Measurements from ENCODE around the gene ABAT. TPM values are rescaled to one million over a fixed set of nuclear protein-coding genes. Genes with fewer than 3 reads are reported as not detected.

ABAT gene
- total RNA-seq, 2 experiments from 2014 or later = 4.1 to 4.4 TPM

- intact Hi-C loops (cut with DNase I, micrococcal nuclease) = no loop called here
- no peaks in the 10 kb centered on the region for H3K27me3 ChIP-seq (ENCODE audit: control insufficient read depth in 1 of 2, insufficient read depth in 2 of 2, low read length in 2 of 2)
- ATAC-seq (ENCODE audit: poor library complexity) (no peak), DNase-seq (no peak)
- peaks cover 27% of the 10 kb centered on the region for H3K36me3 Mint-ChIP-seq (ENCODE audit: low read depth)
- H3K9me3 ChIP-seq (ENCODE audit: control insufficient read depth in 1 of 2, insufficient read depth in 1 of 2, low read length in 2 of 2) = peaks cover 0 to 10% of the 10 kb centered on the region in 2 experiments
- H3K27ac Mint-ChIP-seq = no peak overlapping the region
- H3K27me3 Mint-ChIP-seq = no peaks in the 10 kb centered on the region
- H3K4me3 Mint-ChIP-seq = no peak overlapping the region
- no peaks in the 10 kb centered on the region for H3K4me1 ChIP-seq (ENCODE audit: insufficient read depth, low read length)
- no peaks in the 10 kb centered on the region for H3K36me3 ChIP-seq (ENCODE audit: insufficient read depth, low read length)
- H3K9me3 Mint-ChIP-seq = no peaks in the 10 kb centered on the region
- ChIA-PET CTCF (no interaction called here), POLR2A (no interaction called here)
- H3K27ac ChIP-seq (ENCODE audit: low read depth in 1 of 2, low read length in 2 of 2) = no peak overlapping the region
- no peak for TF ChIP-seq CTCF (IDR thresholded peaks at IDR 0.05)
- peaks cover 4% of the 10 kb centered on the region for H3K4me1 Mint-ChIP-seq (ENCODE audit: low read depth)
- H3K4me3 ChIP-seq (ENCODE audit: low read length) = no peak overlapping the region
These were observed 45.9 kb downstream of the ABAT start for GRCh38 chr16:8720080-8720966.

GRCh38 chr16:8720967-8721308 lies 46.5 kb downstream of the ABAT start:
- Mint-ChIP-seq H3K9me3 (no peaks in the 10 kb centered on the region), H3K36me3 (ENCODE audit: low read depth) (peaks cover 24% of the 10 kb centered on the region), H3K4me3 (no peak overlapping the region), H3K4me1 (ENCODE audit: low read depth) (peaks cover 4% of the 10 kb centered on the region), H3K27me3 (no peaks in the 10 kb centered on the region), H3K27ac (no peak overlapping the region)
- Histone ChIP-seq H3K27me3 (ENCODE audit: control insufficient read depth in 1 of 2, insufficient read depth in 2 of 2, low read length in 2 of 2) (no peaks in the 10 kb centered on the region), H3K27ac (ENCODE audit: low read depth in 1 of 2, low read length in 2 of 2) (no peak overlapping the region), H3K36me3 (ENCODE audit: insufficient read depth, low read length) (no peaks in the 10 kb centered on the region), H3K9me3 (ENCODE audit: control insufficient read depth in 1 of 2, insufficient read depth in 1 of 2, low read length in 2 of 2) (peaks cover 0 to 10% of the 10 kb centered on the region in 2 experiments), H3K4me3 (ENCODE audit: low read length) (no peak overlapping the region), H3K4me1 (ENCODE audit: insufficient read depth, low read length) (no peaks in the 10 kb centered on the region)
- intact Hi-C loops (cut with DNase I, micrococcal nuclease) = no loop called here
- no peak for DNase-seq
- ATAC-seq (ENCODE audit: poor library complexity) = no peak
- POLR2A ChIA-PET = no interaction called here
- CTCF ChIA-PET = no interaction called here
- TF ChIP-seq CTCF (IDR thresholded peaks at IDR 0.05) = no peak

- H3K36me3 Mint-ChIP-seq (ENCODE audit: low read depth) = peaks cover 18% of the 10 kb centered on the region
- H3K4me1 ChIP-seq (ENCODE audit: insufficient read depth, low read length) = no peaks in the 10 kb centered on the region
- ChIA-PET POLR2A (no interaction called here), CTCF (no interaction called here)
- intact Hi-C loops (cut with DNase I, micrococcal nuclease) = no loop called here
- H3K9me3 Mint-ChIP-seq = no peaks in the 10 kb centered on the region
- peaks cover 4% of the 10 kb centered on the region for H3K4me1 Mint-ChIP-seq (ENCODE audit: low read depth)
- no peak overlapping the region for H3K27ac ChIP-seq (ENCODE audit: low read depth in 1 of 2, low read length in 2 of 2)
- H3K36me3 ChIP-seq (ENCODE audit: insufficient read depth, low read length) = no peaks in the 10 kb centered on the region
- no peak overlapping the region for H3K4me3 ChIP-seq (ENCODE audit: low read length)
- DNase-seq (no peak), ATAC-seq (ENCODE audit: poor library complexity) (no peak)
- H3K4me3 Mint-ChIP-seq = no peak overlapping the region
- no peak for TF ChIP-seq CTCF (IDR thresholded peaks at IDR 0.05)
- H3K27me3 Mint-ChIP-seq = no peaks in the 10 kb centered on the region
- no peak overlapping the region for H3K27ac Mint-ChIP-seq
- peaks cover 0 to 10% of the 10 kb centered on the region in 2 experiments for H3K9me3 ChIP-seq (ENCODE audit: control insufficient read depth in 1 of 2, insufficient read depth in 1 of 2, low read length in 2 of 2)
- no peaks in the 10 kb centered on the region for H3K27me3 ChIP-seq (ENCODE audit: control insufficient read depth in 1 of 2, insufficient read depth in 2 of 2, low read length in 2 of 2)
These were observed 47.1 kb downstream of the ABAT start for GRCh38 chr16:8721336-8722024.
